Measurements from ENCODE around the gene SLC35B1.

Gene SLC35B1

GRCh38 chr17:49670641-49671040, 37.1 kb downstream of the SLC35B1 start:
- no peak for DNase-seq (ENCODE audit: low read depth)

DNA sequence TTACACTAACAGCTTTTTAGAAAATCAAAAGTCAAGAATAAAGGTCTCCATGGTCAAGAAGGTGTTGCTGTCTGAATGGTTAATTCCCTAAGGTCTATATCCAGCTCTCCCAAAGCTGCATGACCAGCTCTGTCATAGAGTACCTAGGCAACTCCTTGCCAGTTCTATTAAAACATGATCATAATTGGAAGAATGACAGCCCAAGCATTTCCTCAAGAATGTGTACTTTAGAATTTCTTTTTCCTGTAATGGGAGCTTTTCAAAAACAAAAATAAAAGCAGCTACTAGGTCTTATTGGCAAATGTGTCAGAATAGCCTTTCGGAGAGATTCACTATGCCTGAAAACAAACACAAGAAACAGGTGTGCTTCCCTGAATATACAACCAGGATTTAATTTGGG, 37.8 kb downstream of the SLC35B1 start:
- DNase-seq (ENCODE audit: low read depth) = no peak

- DNase-seq (ENCODE audit: low read depth) = no peak
Measured at GRCh38 chr17:49667854-49668253, 39.9 kb downstream of the SLC35B1 start.

GRCh38 chr17:49664706-49665211, 43.0 kb downstream of the SLC35B1 start:
- DNase-seq (ENCODE audit: low read depth) = no peak

DNA sequence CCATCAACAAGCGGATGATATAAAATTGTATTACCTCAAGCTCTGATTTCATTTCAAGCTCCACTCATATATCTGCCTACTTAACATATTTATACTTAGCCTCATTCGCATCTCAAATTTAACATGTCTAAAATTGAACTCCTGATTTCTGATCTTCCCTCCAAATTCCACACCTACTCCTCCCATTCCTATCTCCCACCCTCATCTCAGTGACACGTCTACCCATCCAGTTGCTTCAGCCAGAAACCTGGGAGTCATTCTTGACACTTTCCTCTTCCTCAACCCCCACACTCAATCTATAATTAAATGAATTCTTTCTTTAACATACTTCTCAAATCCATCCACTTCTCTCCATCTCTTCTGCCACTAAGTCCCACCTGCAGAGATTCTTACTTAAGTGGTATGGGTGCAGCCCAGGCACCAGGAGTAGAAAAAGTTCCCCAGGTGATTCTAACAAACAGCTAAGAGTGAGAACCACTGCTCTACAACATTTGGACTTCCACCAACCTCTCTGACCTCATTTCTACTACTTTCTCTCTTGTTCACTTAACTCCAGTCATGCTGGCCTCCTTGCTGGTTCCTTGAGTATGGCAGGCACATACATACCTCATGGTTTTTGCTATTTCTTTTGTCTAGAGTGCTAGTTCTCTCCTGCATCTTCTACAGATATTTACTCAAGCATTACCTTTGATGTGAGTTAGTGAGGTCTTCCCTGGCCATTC, 47.9 kb downstream of the SLC35B1 start:
- DNase-seq (ENCODE audit: low read depth) = no peak

DNA sequence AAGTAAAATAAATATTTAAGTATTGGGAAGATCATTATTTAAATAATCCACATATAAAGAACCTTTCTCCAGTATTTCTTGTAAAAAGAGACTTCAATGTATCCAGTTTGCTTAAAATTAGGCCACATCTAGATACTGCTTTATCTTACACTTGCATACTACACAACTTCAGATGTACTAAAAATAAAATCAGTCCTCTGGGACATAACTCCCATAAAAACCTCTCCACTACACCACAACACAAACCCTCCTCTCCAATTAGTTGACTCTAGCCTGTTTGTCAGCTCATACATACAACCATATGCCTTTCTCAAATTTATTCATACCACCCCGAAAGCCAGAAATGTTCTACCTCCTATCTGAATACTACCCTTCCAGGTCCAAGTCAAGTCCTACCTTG, 51.5 kb downstream of the SLC35B1 start:
- DNase-seq (ENCODE audit: low read depth) = no peak

Data from stimulated activated CD4-positive, alpha-beta T cell treated with anti-CD3 and anti-CD28 coated beads, Interleukin-2, amount 100 ng/mL, for 4 hours (primary cell).